ENCODE data around the gene TEX26.

Gene TEX26

GRCh38 chr13:30915691-30916541, 16.5 kb upstream of the TEX26 start:
- DNase-seq: no peak
- H3K4me1 Mint-ChIP-seq: peaks cover 26% of the 10 kb centered on the region
- no peak for TF ChIP-seq CTCF (IDR thresholded peaks at IDR 0.05)
- H3K9me3 Mint-ChIP-seq: no peaks in the 10 kb centered on the region
- H3K27me3 Mint-ChIP-seq (ENCODE audit: low read depth, poor library complexity): peaks cover 13% of the 10 kb centered on the region
- H3K36me3 Mint-ChIP-seq (ENCODE audit: low read depth): no peaks in the 10 kb centered on the region
- H3K27ac Mint-ChIP-seq: no peak overlapping the region
- H3K4me3 Mint-ChIP-seq: no peak overlapping the region

- no peak for DNase-seq
- H3K27me3 Mint-ChIP-seq (ENCODE audit: low read depth, poor library complexity): peaks cover 13% of the 10 kb centered on the region
- H3K27ac Mint-ChIP-seq: no peak overlapping the region
- no peaks in the 10 kb centered on the region for H3K9me3 Mint-ChIP-seq
- no peaks in the 10 kb centered on the region for H3K36me3 Mint-ChIP-seq (ENCODE audit: low read depth)
- no peak for TF ChIP-seq CTCF (IDR thresholded peaks at IDR 0.05)
- no peak overlapping the region for H3K4me3 Mint-ChIP-seq
- H3K4me1 Mint-ChIP-seq: peaks cover 32% of the 10 kb centered on the region
Measured at GRCh38 chr13:30916991-30917390, 15.5 kb upstream of the TEX26 start.

- H3K9me3 Mint-ChIP-seq: no peaks in the 10 kb centered on the region
- H3K27ac Mint-ChIP-seq: no peak overlapping the region
- DNase-seq: no peak
- H3K4me1 Mint-ChIP-seq: peaks cover 28% of the 10 kb centered on the region
- peaks cover 13% of the 10 kb centered on the region for H3K27me3 Mint-ChIP-seq (ENCODE audit: low read depth, poor library complexity)
- TF ChIP-seq CTCF (IDR thresholded peaks at IDR 0.05): no peak
- H3K4me3 Mint-ChIP-seq: no peak overlapping the region
- H3K36me3 Mint-ChIP-seq (ENCODE audit: low read depth): no peaks in the 10 kb centered on the region
Measured at GRCh38 chr13:30918662-30919405, 13.6 kb upstream of the TEX26 start.

GRCh38 chr13:30920162-30920909, 12.1 kb upstream of the TEX26 start:
- TF ChIP-seq CTCF (IDR thresholded peaks at IDR 0.05): no peak
- H3K27me3 Mint-ChIP-seq (ENCODE audit: low read depth, poor library complexity): peaks cover 10% of the 10 kb centered on the region
- no peak for DNase-seq
- H3K27ac Mint-ChIP-seq: no peak overlapping the region
- H3K4me3 Mint-ChIP-seq: no peak overlapping the region
- no peaks in the 10 kb centered on the region for H3K36me3 Mint-ChIP-seq (ENCODE audit: low read depth)
- no peaks in the 10 kb centered on the region for H3K9me3 Mint-ChIP-seq
- peaks cover 37% of the 10 kb centered on the region for H3K4me1 Mint-ChIP-seq

- H3K36me3 Mint-ChIP-seq (ENCODE audit: low read depth): no peaks in the 10 kb centered on the region
- no peak overlapping the region for H3K27ac Mint-ChIP-seq
- no peak for DNase-seq
- peaks cover 38% of the 10 kb centered on the region for H3K4me1 Mint-ChIP-seq
- H3K27me3 Mint-ChIP-seq (ENCODE audit: low read depth, poor library complexity): peaks cover 5% of the 10 kb centered on the region
- H3K4me3 Mint-ChIP-seq: no peak overlapping the region
- H3K9me3 Mint-ChIP-seq: no peaks in the 10 kb centered on the region
- no peak for TF ChIP-seq CTCF (IDR thresholded peaks at IDR 0.05)
Measured at GRCh38 chr13:30923418-30923817, 9.0 kb upstream of the TEX26 start.
